LNCaP clone FGC (cell line): ENCODE results near the gene DPH1.
A peak's percentile ranks its signal among the peaks of the same experiment; 100 is the strongest.

ENCODE experiments used
- DNase-seq: peaks from one replicate; pipeline ENCODE4 v3.0.0-alpha.2; 2011; ENCODE audit warnings: low read depth
- H3K4me3 ChIP-seq: 2 replicates; pipeline ENCODE4 v1.5.1; 2011; ENCODE audit warnings: mild to moderate bottlenecking, low read depth, low read length, control low read depth
- CTCF ChIP-seq: IDR thresholded peaks from 2 replicates; pipeline ENCODE4 v1.5.1; 2012; ENCODE audit warnings: mild to moderate bottlenecking; ENCODE audit not compliant: control insufficient read depth, insufficient read depth; ENCODE audit errors: extremely low read depth

Gene DPH1

GRCh38 chr17:1997927-1998742, 31.8 kb upstream of the DPH1 start:
- no peak for TF ChIP-seq CTCF
- no peak overlapping the region for H3K4me3 ChIP-seq
- no peak for DNase-seq

DNA sequence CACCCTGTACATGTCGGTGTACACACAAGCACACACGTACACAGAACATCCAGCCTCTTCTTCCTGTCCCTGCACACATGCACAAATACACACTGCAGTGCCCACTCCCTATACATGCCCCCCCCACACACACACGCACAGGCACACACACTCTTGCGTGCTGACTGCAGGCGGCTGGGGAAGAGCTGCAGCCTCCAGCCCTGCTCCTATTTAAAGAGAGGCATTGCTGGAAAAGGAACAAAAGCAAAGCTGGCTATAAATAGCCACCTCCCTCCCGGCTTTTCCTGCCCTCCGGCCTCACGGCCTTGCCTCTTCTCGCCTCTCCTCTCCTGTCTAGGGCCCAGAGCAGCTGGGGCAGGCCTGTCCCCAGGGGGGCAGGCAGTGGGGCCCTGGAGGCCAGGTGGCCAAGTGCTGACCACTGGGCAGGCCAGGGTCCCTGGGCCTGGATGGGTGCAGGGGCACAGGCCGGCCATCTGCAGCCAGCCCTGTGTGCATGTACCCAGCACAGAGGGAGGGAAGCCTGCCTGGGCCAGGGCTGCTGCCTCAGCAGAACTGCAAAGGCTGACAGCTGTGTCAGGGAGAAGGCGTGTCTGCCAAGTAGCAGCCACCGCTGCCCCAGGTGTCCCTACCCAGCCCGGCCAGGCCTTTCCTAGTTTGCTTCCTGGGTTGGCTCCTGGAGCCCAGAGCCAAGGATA, 30.2 kb upstream of the DPH1 start:
- no peak for TF ChIP-seq CTCF
- H3K4me3 ChIP-seq, result no peak overlapping the region
- DNase-seq, result peak; percentile 70

DNA sequence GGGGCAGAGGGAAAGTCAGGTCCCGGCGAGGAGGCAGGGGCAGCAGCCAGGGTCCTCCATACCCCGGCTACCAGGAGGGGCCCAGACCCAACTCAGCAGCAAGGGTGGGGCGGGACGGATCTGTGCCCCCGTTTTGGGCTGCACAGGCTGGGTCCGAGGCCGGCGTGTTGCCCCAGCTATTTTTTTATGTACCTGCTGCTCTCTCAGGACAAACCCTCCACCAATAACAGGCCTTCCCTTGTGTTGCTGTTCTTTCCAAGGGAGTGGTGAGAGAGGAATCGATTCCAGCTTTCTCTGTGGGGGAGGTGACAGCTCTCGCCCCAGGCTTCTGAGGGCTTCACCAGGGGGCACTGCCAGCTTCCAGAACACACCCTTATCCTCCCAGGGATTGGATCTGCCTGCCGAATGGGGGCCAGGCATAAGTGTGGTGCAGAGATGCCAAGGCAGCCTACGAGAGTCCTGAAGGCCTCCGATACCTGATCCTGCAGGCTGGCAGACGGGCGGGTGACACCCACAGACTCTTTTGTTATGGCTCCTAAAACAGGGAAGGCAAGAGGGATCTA, 27.1 kb upstream of the DPH1 start:
- no peak for DNase-seq
- no peak overlapping the region for H3K4me3 ChIP-seq
- no peak for TF ChIP-seq CTCF

GRCh38 chr17:2003525-2003924, 26.4 kb upstream of the DPH1 start:
- no peak for DNase-seq
- no peak for TF ChIP-seq CTCF
- no peak overlapping the region for H3K4me3 ChIP-seq

GRCh38 chr17:2004435-2004952, 25.5 kb upstream of the DPH1 start:
- no peak for TF ChIP-seq CTCF
- DNase-seq, result no peak
- H3K4me3 ChIP-seq, result no peak overlapping the region

DNA sequence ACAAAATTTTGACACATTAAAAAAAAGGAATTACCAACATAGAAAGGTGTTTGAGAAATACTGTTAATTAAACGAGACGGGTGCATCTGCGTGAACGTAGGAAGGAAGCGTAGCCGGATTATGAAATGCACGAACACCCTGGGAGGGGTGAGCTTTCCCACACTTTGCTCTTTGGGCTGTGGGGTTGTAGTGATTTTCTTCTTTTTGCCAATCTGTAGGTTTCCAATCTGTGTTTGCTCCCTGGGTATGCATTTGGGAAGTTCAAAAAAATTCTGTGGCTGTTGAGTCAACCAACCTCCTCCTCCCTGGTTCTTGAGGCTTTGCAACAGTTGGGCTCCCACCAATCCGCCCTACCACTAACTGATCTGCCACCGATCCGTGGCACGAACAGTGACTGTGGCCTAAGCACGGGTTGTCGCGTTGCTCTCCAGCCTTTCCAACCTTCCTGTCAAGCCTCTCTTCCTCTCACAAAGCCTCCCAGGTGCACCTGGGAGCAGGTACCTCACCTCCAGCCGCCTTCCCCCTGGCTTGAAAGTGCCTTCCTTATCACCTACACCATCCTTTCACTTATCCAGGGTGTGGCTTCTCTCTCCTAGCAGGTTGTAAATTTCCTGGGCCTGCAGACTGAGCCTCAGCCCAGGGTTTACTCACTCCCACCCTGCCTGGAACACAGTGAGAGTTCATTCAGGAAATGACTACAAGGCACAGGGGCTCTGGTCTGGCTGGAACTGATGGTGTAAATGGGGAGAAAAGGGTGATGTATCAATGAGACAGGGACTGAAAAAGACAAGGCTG, 21.4 kb upstream of the DPH1 start:
- no peak overlapping the region for H3K4me3 ChIP-seq
- no peak for TF ChIP-seq CTCF
- DNase-seq, result no peak
